ENCODE results near the gene KLC1. TPM values are rescaled to one million over a fixed set of nuclear protein-coding genes. Genes with fewer than 3 reads are reported as not detected.

Gene KLC1
- total and polyA plus RNA-seq, 4 donors, result 93.3 to 225 (median 139) TPM

DNA sequence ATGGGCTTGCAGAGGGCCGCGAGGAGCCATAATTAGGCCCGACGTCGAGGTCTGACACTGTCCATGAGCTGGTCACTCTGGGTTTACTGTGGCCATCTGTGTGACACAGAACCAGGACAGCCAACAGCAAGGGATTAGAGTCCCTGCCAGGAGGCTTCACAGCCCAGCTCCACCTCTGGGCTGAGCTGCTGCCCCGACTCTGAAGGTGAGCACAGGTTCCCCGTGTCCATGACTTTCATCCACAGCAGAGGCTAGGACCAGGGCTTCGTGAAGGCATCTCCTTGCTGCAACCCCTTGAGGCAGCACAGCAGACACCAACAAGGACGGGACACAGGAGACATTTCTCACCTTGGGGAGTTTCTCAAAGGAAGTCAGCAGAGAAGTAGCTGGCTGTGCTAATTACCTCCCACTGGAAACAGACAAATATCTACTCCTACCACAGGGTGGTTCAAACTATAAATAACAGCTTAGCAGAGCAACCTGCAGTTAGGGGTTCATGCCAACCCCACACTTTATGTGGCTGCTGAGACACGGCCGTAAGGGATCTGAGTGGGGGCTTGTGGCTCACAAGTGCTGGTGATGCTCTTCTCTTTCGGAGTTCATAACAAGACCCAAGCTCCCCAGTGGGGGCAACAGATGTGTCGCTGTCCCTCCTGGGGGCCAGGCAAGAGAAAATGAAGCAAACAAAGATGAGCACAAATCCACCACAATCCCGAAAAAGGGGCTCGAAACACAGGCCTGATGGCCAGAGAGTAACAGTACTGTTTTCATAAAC lies 115.8 kb downstream of the KLC1 start:
- Histone ChIP-seq H3K4me3 (no peak overlapping the region), H3K4me1 (ENCODE audit: control insufficient read depth in 5 of 5, insufficient read depth in 5 of 5, low read length in 5 of 5) (no peaks in the 10 kb centered on the region), H3K9me3 (ENCODE audit: control insufficient read depth in 4 of 4, insufficient read depth in 3 of 4, low read length in 3 of 4) (no peaks in the 10 kb centered on the region), H3K27ac (ENCODE audit: low read depth in 1 of 2, low read length in 1 of 2) (no peak overlapping the region), H3K27me3 (ENCODE audit: control insufficient read depth in 3 of 3, insufficient read depth in 3 of 3, low read length in 2 of 3) (no peaks in the 10 kb centered on the region), H3K36me3 (ENCODE audit: control insufficient read depth in 4 of 4, insufficient read depth in 4 of 4, low read length in 4 of 4) (peaks cover 0 to 40% (median 5%) of the 10 kb centered on the region in 4 donors), H3K9ac (ENCODE audit: insufficient read depth in 1 of 2, low read length in 2 of 2) (no peak overlapping the region)
- DNase-seq (no peak), ATAC-seq (ENCODE audit: insufficient read depth, low FRiP score) (no peak)
- TF ChIP-seq CTCF (IDR thresholded peaks at IDR 0.05; ENCODE audit: control extremely low read depth, extremely low read depth), result no peak
- 88 to 89% methylated on average over 15 of the region's 15 CpGs for WGBS, 2 donors

DNA sequence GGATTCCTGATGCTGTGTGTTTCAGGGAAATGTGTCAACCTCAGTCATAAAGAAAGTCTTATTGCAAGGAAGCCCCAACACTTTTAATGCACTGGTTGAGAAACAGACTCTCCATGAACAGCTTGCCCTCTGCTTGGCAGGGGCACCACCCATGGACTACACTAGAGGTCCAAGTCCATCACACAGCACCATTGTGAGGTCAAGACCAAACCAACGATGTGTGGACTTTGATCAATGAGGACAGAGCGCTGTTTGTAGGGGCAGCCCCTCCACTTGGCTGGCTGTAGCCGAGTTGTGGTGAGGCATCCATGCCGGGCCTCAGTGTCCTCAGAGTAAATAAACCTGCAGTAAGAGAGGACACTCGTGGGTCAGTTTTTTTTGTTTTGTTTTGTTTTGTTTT lies 116.4 kb downstream of the KLC1 start:
- no peaks in the 10 kb centered on the region for H3K27me3 ChIP-seq (ENCODE audit: control insufficient read depth in 3 of 3, insufficient read depth in 3 of 3, low read length in 2 of 3)
- H3K36me3 ChIP-seq (ENCODE audit: control insufficient read depth in 4 of 4, insufficient read depth in 4 of 4, low read length in 4 of 4), result peaks cover 0 to 34% (median 2%) of the 10 kb centered on the region in 4 donors
- no peak overlapping the region for H3K27ac ChIP-seq (ENCODE audit: low read depth in 1 of 2, low read length in 1 of 2)
- ATAC-seq (ENCODE audit: insufficient read depth, low FRiP score), result no peak
- H3K9ac ChIP-seq (ENCODE audit: insufficient read depth in 1 of 2, low read length in 2 of 2), result no peak overlapping the region
- no peak overlapping the region for H3K4me3 ChIP-seq
- H3K4me1 ChIP-seq (ENCODE audit: control insufficient read depth in 5 of 5, insufficient read depth in 5 of 5, low read length in 5 of 5), result no peaks in the 10 kb centered on the region
- no peak for TF ChIP-seq CTCF (IDR thresholded peaks at IDR 0.05; ENCODE audit: control extremely low read depth, extremely low read depth)
- 80 to 87% methylated on average over 5 of the region's 5 CpGs for WGBS, 2 donors
- DNase-seq, result no peak
- H3K9me3 ChIP-seq (ENCODE audit: control insufficient read depth in 4 of 4, insufficient read depth in 3 of 4, low read length in 3 of 4), result no peaks in the 10 kb centered on the region

- no peak for ATAC-seq (ENCODE audit: insufficient read depth, low FRiP score)
- 91 to 92% methylated on average over 10 of the region's 10 CpGs for WGBS, 2 donors
These were observed 117.7 kb downstream of the KLC1 start for GRCh38 chr14:103746701-103747100.

More at GRCh38 chr14:103746701-103747100, 117.7 kb downstream of the KLC1 start:
- H3K4me3 ChIP-seq, result no peak overlapping the region
- no peaks in the 10 kb centered on the region for H3K27me3 ChIP-seq (ENCODE audit: control insufficient read depth in 3 of 3, insufficient read depth in 3 of 3, low read length in 2 of 3)
- H3K9me3 ChIP-seq (ENCODE audit: control insufficient read depth in 4 of 4, insufficient read depth in 3 of 4, low read length in 3 of 4), result no peaks in the 10 kb centered on the region
- peaks cover 0 to 36% (median 4%) of the 10 kb centered on the region in 4 donors for H3K36me3 ChIP-seq (ENCODE audit: control insufficient read depth in 4 of 4, insufficient read depth in 4 of 4, low read length in 4 of 4)
- no peak overlapping the region for H3K27ac ChIP-seq (ENCODE audit: low read depth in 1 of 2, low read length in 1 of 2)
- no peak for DNase-seq
- no peaks in the 10 kb centered on the region for H3K4me1 ChIP-seq (ENCODE audit: control insufficient read depth in 5 of 5, insufficient read depth in 5 of 5, low read length in 5 of 5)
- no peak for TF ChIP-seq CTCF (IDR thresholded peaks at IDR 0.05; ENCODE audit: control extremely low read depth, extremely low read depth)
- H3K9ac ChIP-seq (ENCODE audit: insufficient read depth in 1 of 2, low read length in 2 of 2), result no peak overlapping the region

Measured in lung (tissue), 12 donors.